NOMO-1 (cell line): ENCODE results near the gene CAMK2A.
"Not testable (repeated sequence)": the region's sequence is repeated elsewhere in the genome, so short reads cannot be mapped to it uniquely, and the experiment has no call there.

Experiments used
- DNase-seq, 2 experiments: peaks; one replicate each; lab custom pipeline; 2025; ENCODE audit not compliant: unreplicated experiment in 2 of 2; lab: John Stamatoyannopoulos, UW

CAMK2A gene

GRCh38 chr5:150257424-150257823 lies 32.1 kb downstream of the CAMK2A start:
- DNase-seq = no peak

GRCh38 chr5:150256410-150257064 lies 33.0 kb downstream of the CAMK2A start:
- no peak for DNase-seq

GRCh38 chr5:150255659-150256409 lies 33.7 kb downstream of the CAMK2A start:
- no peak for DNase-seq

- no peak for DNase-seq
These were observed 34.8 kb downstream of the CAMK2A start for GRCh38 chr5:150254774-150255173.

GRCh38 chr5:150254363-150254762 lies 35.2 kb downstream of the CAMK2A start:
- DNase-seq = no peak

GRCh38 chr5:150253416-150254208 lies 36.0 kb downstream of the CAMK2A start:
- DNase-seq = no peak

GRCh38 chr5:150252489-150252888 lies 37.1 kb downstream of the CAMK2A start:
- DNase-seq = no peak

GRCh38 chr5:150251504-150251903 lies 38.1 kb downstream of the CAMK2A start:
- no peak for DNase-seq

- DNase-seq = no peak
These were observed 39.8 kb downstream of the CAMK2A start for GRCh38 chr5:150249744-150250143.

- DNase-seq = no peak
These were observed 40.6 kb downstream of the CAMK2A start for GRCh38 chr5:150248946-150249345.

GRCh38 chr5:150248493-150248892 lies 41.1 kb downstream of the CAMK2A start:
- DNase-seq = not testable (repeated sequence)

GRCh38 chr5:150247726-150248125 lies 41.8 kb downstream of the CAMK2A start:
- DNase-seq = no peak

GRCh38 chr5:150246835-150247234 lies 42.7 kb downstream of the CAMK2A start:
- DNase-seq = no peak

GRCh38 chr5:150246429-150246828 lies 43.1 kb downstream of the CAMK2A start:
- DNase-seq = no peak

GRCh38 chr5:150245808-150246207 lies 43.8 kb downstream of the CAMK2A start:
- DNase-seq = no peak

- DNase-seq = no peak
These were observed 44.3 kb downstream of the CAMK2A start for GRCh38 chr5:150245111-150245789.

- no peak for DNase-seq
These were observed 45.4 kb downstream of the CAMK2A start for GRCh38 chr5:150244209-150244608.

GRCh38 chr5:150243590-150243989 lies 46.0 kb downstream of the CAMK2A start:
- DNase-seq = no peak

- DNase-seq = no peak
These were observed 47.2 kb downstream of the CAMK2A start for GRCh38 chr5:150242251-150242894.

- no peak for DNase-seq
These were observed 48.0 kb downstream of the CAMK2A start for GRCh38 chr5:150241298-150242160.
